Measurements from ENCODE around the gene ETV7.
"Not testable (repeated sequence)": the region's sequence is repeated elsewhere in the genome, so short reads cannot be mapped to it uniquely, and the experiment has no call there.

ETV7 gene

DNA sequence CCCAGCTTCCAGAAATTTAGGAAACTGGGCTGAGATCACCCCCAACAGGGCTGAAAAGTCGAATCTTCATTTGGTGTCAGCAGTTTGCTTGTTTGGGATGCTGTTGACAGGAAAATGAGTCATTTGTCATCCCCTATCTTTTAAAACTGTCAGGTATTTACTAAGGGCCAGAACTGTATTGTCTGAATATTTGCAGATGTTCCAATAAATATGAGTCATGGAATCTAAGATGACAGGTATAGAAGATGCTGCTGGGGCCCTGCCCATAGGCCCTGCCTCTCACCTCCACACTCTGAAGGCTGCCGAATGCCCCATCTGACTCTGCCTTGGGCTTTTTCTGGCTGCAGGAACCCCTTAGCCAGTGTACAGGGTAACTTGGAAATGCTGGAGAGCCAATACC lies 3.9 kb downstream of the ETV7 start:
- no peak for DNase-seq

DNA sequence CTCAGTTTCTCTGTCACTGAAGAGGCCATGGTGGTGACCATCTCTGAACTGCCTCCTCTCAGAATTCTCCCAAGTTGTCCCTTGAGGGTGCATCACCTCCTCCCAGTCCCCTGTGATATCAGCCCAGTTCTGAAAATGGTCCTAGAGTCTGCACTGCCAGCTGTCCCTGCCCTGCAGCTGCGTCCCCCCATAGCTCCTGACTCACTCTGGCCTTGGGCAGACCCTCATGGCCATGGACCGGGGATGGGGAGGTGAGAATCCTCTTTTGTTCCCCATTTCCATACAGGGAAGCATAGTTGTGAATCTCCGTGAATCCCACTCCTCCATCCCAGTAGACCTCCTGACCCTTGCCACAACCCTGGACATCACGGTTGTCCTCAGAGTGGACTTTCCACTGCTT lies 4.5 kb downstream of the ETV7 start:
- DNase-seq, result no peak

DNA sequence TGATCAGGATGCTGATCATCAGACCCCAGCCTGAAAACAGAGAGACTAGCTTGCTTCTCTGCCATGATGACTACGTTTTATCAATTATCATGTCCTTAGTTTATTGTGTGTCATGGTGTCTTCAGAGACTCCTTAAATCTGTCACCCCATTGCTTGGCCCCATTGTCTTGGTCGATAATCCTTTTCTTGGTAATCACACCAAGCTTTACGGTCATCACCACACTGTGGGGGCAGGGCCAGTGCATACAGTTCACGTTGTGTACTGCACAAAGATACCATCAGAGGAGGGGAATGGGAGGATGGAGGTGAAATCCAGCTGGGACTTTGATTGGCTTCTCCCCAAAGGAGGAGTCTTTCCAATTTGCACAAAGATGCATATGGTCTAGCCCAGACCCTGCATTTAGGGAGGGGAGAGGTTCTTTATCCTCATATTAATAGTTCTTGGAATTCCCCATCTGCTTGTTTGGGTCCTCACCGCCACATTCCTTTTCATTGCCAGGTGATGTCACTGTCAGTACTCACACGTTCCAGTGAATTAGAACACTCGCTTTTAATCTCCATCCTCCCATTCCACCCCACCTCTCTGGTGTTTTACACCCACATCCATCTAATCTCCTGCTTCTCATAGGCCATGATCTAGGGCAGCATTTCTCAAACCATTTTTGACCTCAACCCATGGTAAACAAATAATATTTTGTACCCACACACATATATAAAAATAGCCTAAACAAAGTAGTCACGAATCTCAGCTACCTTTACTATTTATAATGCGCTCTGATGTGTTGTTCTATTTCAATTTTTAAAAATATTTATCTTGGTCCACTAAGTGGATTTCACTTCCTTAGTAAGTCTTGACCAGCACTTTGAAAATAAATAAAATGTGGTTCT lies 5.7 kb downstream of the ETV7 start:
- no peak for DNase-seq

DNA sequence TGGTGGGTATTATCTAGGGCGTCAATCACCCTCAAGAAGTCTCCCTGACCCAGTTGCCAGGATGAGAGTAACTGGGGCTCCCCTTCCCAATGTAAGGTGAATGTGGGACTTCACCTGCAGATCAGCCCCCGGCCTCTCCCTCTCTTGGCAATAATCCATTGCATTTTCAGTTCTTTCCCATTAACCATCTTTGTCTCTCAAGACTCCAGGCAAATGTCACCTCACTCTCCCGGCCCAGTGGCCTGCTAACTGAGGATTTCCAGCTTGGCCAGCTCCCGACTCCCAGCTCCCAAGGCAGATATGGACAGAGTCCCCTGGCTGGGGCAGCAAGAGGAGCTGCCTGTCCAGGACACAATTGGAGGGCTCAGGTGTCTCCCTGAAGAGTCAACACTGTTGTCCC lies 7.3 kb downstream of the ETV7 start:
- DNase-seq, result no peak

DNA sequence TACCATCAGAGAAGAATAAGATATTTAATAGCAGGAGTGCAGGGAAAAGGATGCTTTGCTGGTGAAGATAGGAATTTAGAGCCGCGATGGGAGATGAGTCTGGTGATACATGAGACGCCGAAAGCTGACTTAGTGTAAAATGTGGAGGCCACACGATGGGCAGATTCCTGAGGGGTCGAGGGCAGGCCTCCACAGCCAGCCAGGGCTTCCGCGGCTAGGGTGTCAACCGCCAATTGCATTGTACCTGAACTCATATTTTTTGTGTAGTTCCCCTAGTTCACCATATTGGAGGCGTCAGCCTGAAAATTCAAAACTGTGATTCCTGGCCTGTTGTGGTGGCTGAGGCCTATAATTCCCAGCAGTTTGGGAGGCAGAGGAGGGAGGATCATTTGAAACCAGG lies 8.5 kb downstream of the ETV7 start:
- no peak for DNase-seq

DNA sequence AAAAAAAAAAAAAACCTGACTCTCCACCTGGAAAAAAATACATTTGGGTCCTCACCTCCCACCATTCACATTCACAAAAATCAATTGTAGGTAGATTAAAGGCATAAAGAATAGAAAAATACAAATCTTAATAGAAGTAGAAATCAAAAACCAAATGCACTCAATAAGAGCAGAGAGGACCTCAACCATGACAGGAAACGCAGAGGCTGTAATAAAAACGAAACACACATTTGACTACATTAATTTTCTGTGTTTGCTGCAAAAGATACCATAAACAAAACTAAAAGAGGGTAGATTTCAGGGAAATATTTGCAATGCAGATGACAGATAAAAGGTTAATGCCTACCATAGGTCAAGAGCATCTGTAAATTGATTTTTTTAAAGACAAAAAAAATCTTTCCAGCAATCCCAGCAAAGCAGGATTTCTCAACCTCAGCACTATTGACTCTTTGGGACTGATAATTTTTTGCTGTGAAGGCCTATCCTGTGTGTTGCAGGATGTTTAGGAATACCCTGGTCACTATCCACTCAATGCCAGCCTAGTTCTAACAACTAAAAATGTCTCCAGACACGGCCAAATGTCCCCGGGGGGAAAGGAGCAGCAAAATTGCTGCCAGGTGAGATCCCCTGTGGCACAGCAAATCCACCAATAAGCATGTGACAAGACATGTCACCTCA lies 9.1 kb downstream of the ETV7 start:
- DNase-seq, result no peak

DNA sequence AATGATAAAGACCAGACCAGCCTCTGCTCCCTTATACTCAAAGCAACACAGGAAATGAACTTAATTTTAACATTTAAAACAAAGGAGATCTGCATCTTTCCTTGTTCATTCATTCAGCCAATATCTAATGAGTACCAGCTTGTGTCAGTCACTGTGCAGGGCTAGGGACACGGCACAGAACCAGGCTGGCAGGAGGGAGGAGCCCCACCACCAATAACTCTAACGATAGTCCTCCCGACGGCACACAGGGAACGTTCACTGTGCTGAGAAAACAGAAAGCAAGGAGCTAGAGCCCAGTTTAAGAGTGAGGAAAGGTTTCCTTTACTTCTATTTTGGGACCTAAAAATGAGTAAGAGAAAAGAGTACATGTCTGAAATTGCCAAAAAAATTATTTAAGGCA lies 9.9 kb downstream of the ETV7 start:
- no peak for DNase-seq

DNA sequence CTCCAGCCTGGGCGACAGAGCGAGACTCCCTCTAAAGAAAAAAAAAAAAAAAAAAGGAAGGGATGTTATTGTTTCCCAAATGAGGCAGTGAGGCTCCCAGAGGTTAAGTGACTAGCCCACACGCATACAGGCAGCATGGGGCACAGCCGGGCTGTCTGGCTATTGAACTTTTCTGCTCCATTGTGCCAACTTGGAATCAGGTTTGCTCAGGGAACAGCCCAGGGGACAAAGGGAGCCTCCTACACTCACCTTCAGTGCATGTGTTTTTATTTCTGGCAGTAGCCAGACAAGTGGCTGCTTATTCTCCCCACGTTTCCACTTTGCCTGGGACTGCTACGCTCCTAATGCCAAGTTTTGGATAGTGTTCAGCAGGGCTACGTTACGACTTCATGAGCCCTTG lies 10.7 kb downstream of the ETV7 start:
- DNase-seq, result no peak

DNA sequence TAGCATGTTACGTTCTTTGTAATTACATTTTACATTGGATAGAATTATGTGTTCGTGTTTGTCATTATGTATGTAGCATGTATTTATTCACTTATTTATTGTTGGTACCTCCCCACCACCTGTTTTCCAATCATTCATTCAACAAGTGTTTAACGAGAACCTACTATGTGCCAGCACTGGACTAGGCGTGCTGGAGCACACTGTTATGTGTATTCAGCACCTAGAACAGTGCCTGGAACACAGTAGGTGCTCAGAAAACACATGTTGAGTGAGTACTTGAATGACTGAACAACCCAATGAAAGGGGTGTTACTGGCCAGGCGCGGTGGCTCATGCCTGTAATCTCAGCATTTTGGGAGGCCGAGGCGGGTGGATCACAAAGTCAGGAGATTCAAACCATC lies 11.3 kb downstream of the ETV7 start:
- DNase-seq, result no peak

DNA sequence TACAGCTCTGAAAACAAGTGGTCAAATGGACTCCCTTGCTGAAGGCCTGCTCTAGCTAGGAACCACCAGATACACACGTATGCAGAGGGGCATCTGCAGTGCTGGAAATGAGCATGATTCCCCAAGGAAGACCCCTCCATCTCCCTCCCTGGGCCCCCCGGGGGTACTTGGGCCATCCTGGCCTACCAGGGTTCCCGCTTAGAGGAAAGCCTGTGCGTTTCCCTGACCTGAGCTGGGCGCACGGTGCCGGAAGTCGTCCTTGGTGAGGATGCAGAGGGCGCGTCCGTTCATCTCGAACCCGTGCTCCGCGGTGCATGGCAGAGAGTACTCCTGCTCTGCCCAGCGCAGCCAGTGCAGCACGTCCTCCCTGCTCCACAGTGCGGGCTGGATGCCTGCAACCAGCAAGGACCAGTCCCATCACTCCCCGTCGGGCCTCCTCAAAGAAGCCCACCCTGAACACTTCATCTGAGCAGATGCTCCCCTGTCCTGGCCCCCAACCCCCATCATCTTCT lies 11.8 kb downstream of the ETV7 start:
- no peak for DNase-seq

DNA sequence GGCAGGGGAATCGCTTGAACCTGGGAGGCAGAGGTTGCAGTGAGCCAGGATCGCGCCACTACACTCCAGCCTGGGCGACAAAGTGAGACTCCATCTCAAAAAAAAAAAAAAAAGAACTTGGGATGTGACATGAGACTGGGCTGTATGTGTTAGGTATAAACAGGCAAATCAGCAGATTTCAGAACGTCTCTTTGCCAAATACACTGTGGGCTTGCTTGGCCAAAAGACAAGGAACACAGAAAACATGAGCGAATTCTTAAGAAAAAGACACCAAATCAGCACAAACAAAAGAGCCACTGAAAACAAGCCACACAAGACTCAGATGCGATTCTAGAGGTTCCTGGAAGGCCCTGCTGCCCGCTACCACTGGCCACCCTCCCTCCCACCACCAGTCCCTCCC lies 12.5 kb downstream of the ETV7 start:
- DNase-seq, result no peak

DNA sequence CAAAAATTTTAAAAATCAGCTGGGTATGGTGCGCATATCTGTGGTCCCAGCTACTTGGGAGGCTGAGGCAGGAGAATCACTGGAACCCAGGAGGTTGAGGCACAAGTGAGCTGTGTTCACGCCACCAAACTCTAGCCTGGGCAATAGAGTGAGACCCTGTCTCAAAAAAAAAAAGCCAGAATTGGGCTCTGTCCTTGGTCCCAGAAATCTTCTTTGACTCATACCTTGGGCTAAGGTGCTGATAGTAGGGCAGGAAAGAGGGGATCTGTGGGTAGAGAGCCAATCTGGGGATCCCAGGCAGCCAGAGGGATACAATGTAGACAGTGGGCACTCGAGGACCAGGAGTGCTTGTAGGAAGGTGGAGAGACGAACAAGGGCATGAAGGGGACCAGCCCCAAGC lies 13.3 kb downstream of the ETV7 start:
- no peak for DNase-seq

DNA sequence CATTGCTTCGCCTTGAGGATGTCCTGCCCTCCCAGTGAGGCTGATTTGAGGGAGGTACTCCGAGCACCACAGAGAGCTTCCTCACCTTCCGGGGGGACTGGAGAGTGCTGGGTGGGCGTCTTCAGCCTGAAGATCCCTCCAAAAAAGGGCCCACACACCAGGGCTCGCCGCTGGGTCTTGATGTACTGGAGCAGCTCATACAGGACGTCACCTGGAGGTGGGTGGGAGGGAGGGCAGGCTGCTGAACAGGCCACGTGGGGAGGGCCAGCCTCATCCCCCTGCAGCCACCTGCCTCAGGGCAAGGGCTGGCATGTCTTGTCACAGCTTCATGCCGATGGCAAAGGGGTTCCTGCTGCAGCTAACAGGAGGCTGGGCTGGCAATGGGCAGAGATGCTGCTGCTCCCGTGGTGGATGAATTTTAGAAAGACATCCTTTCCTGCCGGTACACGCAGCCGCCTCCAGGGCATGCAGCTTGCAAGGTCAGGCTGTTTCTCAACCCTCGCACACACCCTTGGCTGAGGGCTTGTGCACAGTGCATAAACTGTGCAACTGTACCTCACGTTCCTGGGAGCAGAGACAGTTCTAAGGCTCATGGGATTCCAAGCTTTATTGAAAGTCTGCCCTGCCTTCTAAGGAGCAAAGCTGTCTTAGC lies 14.0 kb downstream of the ETV7 start:
- no peak for DNase-seq

DNA sequence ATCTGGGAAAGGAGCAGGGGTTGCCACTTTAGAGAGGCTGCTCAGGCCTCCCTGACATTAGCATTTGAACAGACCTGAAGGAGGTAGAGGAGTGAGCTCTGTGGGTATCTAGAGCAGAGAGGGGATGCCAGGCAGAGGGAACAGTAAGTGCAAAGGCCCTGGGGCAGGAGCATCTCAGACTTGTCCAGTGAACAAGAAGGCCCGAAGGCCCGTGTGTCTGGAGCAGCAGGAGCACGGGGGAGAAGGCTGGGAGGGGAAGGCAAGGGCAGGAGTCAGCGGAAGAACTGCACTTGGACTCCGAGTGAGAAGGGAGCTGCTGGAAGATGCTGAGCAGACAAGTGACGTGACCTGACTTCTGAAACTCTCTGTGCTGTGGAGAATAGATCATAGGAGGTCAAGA lies 15.4 kb downstream of the ETV7 start:
- no peak for DNase-seq

DNA sequence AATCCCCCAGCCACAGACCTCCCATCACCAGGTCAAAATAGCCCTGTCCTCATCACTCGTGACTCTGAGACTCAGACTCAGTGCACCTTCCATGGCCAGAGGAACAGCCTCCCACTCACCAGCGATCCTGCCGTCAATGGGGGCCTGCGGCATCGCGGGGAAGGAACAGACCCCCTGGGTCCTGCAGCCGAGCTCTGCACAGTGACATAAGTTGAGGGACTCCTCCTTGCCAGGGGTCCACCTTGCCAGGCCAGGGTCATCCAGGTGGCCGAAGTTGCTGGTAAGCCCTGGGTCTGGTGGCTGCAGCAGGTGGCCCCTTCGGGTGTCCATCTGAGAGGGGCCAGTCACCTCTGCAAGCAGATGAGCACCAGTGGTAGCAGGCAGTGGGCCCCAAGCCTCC lies 16.3 kb downstream of the ETV7 start:
- DNase-seq, result no peak

DNA sequence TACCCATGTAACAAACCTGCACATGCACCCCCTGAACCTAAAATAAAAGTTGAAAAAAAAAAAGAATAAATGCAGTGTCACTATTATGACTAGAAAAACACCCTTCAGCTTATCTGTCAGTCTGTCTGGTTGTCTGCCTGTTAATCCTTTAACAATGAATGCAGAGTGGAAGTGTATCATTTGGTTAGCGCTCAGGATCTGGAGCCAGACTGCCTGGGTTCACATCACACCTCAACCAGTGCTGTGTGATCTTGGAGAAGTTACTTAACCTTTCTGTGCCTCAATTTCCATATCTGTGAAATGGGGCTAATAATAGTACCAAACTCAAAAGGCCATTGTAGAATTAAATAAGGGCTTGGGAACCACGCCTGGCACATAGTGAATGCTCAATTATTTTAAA lies 16.8 kb downstream of the ETV7 start:
- no peak for DNase-seq

DNA sequence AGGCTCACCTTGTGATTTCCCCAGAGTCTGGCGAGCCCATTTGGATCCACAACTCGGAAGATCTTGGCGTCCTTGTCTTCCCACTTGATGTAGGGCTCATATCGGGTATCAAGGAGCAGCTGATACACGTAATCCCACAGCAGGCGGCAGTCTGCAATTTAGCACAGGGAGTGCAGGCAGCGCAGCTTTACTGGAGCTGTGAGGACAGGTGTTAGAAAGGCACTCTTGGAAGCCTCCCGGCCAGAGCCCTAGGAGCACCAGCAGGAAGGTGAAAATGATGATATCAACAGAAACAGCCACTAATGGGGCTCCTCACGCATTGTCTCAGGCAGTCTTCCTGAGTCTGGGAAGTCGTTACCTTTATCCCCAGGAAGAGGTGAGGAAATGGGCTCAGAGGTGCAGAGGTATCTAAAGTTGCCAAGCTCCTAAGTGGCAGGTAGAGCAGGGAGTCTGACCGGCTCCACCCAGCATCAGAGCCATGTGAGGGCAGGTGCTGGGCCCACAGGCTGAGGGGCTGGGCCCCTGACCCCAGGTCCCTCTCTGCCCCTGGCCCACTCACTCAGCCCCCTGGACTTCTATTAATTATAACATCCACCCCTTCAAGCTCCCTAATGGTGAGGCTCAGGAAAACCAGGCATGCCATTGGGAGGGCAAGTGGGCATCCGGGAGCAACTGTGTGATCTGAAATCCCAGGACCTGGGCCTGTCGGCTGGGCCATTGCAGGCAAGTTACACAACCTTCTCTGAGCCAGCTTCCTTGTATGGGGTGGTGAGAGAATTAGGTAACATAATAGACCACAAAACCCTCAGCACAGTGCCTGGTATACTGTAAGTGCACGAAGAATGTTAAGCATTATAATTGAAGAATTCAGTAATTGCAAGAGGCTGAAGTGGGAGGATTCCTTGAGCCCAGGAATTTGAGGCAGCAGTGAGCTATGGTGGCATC lies 18.3 kb downstream of the ETV7 start:
- DNase-seq, result no peak

DNA sequence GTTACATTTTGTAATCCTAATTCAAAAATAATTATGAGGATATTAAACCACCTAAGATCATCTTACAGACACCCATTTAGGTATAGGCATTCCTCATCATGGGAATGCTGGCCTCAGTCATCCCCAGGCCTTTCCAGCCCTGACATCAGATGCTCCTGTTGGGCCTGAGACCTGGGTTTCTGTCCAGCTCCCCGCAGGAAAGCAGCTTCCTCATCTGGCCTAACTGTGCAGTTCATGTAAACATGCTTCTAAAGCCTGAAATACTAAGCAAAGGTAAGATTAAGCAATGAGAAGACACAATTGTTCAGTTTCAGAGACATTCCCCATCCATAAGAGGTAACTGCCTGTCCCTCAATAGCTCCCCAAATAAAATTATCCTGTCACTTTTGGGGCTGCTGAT lies 19.0 kb downstream of the ETV7 start:
- no peak for DNase-seq

DNA sequence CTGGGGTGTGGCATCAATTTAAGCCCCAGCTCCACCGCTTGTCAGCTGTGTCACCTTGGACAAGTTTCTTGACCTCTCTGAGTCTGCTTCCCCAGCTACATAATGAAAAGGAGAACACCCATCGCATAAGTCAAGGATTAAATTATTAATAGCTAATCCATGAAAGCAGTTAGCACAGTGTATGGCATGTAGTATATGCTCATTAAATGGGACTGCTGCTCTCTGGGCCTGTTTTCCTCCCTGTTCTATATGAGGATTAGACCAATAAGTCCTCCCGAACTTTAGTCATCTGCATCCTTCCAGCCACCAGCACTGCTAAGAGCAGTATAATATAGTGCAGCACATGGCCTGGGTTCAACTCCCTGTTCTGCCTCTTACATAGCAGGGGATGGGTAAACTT lies 19.7 kb downstream of the ETV7 start:
- no peak for DNase-seq

DNA sequence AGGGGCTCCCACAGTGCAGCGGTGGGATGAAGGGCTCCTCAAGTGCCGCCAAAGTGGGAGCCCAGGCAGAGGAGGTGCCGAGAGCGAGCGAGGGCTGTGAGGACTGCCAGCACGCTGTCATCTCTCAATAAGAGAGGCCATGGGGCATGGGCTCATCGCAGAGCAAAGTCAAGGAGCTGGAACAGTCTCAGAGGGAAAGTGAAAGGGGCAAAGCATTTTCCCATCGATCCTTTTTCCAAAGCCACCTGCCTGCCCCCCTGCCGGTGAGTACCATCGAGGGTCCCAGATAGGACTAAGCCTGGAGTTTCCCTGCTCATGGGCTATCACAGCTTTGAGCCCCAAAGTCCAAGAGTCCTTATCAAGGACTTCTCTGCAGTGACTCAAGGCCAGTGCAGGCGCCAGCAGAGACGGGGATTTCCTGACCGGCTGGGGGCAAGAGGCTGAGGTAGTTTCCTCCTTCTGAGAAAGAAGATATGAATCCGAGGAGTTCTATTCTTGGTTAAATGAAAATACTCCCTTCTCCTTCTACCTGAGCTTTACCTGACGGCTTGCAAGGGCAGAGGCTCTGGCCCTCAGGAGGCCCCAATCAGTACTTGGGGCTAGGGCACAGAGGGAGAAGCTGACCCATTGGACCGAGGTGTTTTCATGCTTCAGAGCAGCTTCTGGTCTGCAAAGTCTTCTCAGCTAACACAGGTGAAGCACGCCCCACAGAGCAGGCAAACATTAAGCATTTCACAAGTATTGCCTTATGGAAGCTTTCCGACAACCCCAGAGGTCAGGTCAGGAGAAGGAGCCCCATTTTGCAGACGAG lies 22.6 kb downstream of the ETV7 start:
- no peak for DNase-seq

DNA sequence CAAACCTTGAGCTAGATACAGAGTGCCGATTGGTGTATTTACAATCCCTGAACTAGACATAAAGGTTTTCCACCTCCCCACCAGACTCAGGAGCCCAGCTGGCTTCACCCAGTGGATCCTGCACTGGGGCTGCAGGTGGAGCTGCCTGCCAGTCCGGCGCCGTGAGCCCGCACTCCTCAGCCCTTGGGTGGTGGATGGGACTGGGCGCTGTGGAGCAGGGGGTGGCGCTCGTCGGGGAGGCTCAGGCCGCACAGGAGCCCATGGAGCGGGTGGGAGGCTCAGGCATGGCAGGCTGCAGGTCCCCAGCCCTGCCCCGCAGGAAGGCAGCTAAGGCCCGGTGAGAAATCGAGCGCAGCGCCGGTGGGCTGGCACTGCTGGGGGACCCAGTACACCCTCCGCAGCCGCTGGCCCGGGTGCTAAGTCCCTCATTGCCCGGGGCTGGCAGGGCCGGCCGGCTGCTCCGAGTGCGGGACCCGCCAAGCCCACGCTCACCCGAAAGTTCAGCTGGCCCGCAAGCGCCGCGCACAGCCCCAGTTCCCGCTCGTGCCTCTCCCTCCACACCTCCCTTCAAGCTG lies 23.3 kb downstream of the ETV7 start:
- not testable (repeated sequence) for DNase-seq

Measured in right kidney (tissue), 1 donor.